Gastroesophageal sphincter (tissue), 4 donors: ENCODE data around the gene FMNL3. TPM values are rescaled to one million over a fixed set of nuclear protein-coding genes. Genes with fewer than 3 reads are reported as not detected.

Experiments
- ATAC-seq: fragments of 150-250 bp; one replicate; pipeline ENCODE4 v1.9.1; 2016; ENCODE audit warnings: mild to moderate bottlenecking, moderate library complexity
- H3K27ac ChIP-seq, 4 donors: fragments of 200-600 bp; sonication (generic) in 3 of 4; 1 replicate in 3 of 4; 2 replicates in 1 of 4; pipeline ENCODE4 v1.5.1; 2016 to 2019
- H3K27me3 ChIP-seq: fragments of 200-600 bp; sonication (generic); one replicate; pipeline ENCODE4 v1.5.1; 2019
- H3K36me3 ChIP-seq, 2 donors: fragments of 200-600 bp; sonication (generic); one replicate each; pipeline ENCODE4 v1.5.1; 2019; ENCODE audit warnings: control low read depth in 1 of 2
- H3K4me1 ChIP-seq, 3 donors: fragments of 200-600 bp; sonication (generic); 1 replicate in 2 of 3; 2 replicates in 1 of 3; pipeline ENCODE4 v1.5.1; 2016 to 2019; ENCODE audit warnings: control low read depth in 2 of 3
- H3K4me3 ChIP-seq, 2 donors: fragments of 200-600 bp; sonication (generic); one replicate each; pipeline ENCODE4 v1.5.1; 2019; ENCODE audit warnings: mild to moderate bottlenecking in 1 of 2, moderate library complexity in 1 of 2
- H3K9me3 ChIP-seq, 3 donors: fragments of 200-600 bp; sonication (generic); one replicate each; pipeline ENCODE4 v1.5.1; 2017 to 2019; ENCODE audit warnings: control low read depth in 2 of 3
- EP300 ChIP-seq: sonication (generic); formaldehyde crosslinking; IDR thresholded peaks from one replicate; pipeline ENCODE4 v1.6.1; 2017; ENCODE audit warnings: antibody characterized with exemption, mild to moderate bottlenecking
- POLR2A ChIP-seq, 2 donors: fragments of 450-650 bp; IDR thresholded peaks; one replicate each; pipeline ENCODE4 v1.6.1; 2017; ENCODE audit warnings: antibody characterized with exemption in 2 of 2, mild to moderate bottlenecking in 2 of 2, moderate library complexity in 1 of 2
- POLR2AphosphoS5 ChIP-seq: sonication (generic); formaldehyde crosslinking; IDR thresholded peaks from one replicate; pipeline ENCODE4 v1.6.1; 2017; ENCODE audit warnings: antibody characterized with exemption
- WGBS, 2 donors: methylation state at CpG; one replicate each; pipeline ENCODE4 v1.1.5; 2018; ENCODE audit warnings: low coverage in 1 of 2; 5-methylcytosine and 5-hydroxymethylcytosine counted together
- total RNA-seq, 4 donors: library from RNA; depleted of rRNA; stranded (reverse); fragments of >200 nt; gene quantifications; one replicate each; pipeline ENCODE4 v1.1.0, GENCODE V29; 2016
- TF ChIP-seq, protein P1 (sequence below), 4 experiments: fragments of 200-600 bp in 2 of 4; fragments of 450-650 bp in 2 of 4; sonication (generic) in 1 of 4; IDR thresholded peaks; one replicate each; pipeline ENCODE4 v1.5.1; 2017 to 2019; ENCODE audit warnings: antibody characterized with exemption in 4 of 4, mild to moderate bottlenecking in 2 of 4, moderate library complexity in 2 of 4

Gene FMNL3
- total RNA-seq, 4 donors from 2014 or later = 10.4 to 15.4 (median 12.6) TPM

DNA sequence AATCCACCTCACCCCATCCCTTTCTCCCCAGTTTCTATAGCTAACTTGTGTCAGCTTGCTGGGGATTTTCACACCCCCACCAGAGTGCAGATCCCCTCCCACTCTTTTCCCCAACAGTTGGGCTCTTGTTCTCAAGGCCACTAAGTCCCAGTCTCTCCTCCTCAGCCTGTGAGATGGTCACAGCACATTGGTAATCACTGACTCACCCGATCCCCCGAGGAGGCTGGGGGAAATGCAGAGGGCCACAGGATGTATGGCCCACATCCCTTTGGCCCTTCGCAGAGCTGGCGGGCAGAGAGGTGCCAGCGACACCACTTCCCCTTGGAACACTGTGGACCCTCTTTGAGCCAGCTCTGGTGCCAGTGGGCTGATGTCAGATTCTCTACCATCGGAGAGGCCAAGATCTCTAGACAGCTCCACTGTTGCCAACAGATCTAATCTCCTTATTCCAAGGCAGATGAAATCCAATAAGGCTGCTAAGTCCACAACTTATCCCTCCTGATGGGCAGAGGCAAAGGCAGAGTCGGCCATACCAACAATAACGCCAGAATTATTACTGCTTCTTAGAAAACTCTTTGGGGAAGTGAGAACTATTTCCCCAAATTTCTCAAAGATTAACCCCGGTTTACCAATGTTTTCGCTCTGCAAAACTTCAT, 1.6 kb downstream of the FMNL3 start:
- H3K27me3 ChIP-seq = no peaks in the 10 kb centered on the region
- H3K9me3 ChIP-seq = no peaks in the 10 kb centered on the region
- H3K36me3 ChIP-seq = no peaks in the 10 kb centered on the region
- peaks cover 0 to 48% (median 4%) of the 10 kb centered on the region in 3 donors for H3K4me1 ChIP-seq
- ATAC-seq = no peak
- H3K27ac ChIP-seq = peak overlapping the region in 3 of 4 donors; percentile 85 to 93 (median 89)
- WGBS, 2 donors = 36 to 47% methylated on average over 5 of the region's 10 CpGs
- peak overlapping the region; percentile 50 to 88 for H3K4me3 ChIP-seq
- TF ChIP-seq, protein P1, sequence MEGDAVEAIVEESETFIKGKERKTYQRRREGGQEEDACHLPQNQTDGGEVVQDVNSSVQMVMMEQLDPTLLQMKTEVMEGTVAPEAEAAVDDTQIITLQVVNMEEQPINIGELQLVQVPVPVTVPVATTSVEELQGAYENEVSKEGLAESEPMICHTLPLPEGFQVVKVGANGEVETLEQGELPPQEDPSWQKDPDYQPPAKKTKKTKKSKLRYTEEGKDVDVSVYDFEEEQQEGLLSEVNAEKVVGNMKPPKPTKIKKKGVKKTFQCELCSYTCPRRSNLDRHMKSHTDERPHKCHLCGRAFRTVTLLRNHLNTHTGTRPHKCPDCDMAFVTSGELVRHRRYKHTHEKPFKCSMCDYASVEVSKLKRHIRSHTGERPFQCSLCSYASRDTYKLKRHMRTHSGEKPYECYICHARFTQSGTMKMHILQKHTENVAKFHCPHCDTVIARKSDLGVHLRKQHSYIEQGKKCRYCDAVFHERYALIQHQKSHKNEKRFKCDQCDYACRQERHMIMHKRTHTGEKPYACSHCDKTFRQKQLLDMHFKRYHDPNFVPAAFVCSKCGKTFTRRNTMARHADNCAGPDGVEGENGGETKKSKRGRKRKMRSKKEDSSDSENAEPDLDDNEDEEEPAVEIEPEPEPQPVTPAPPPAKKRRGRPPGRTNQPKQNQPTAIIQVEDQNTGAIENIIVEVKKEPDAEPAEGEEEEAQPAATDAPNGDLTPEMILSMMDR (IDR thresholded peaks at IDR 0.05) = no peak
- TF ChIP-seq EP300 (no peak), POLR2A (IDR thresholded peaks at IDR 0.05) (no peak), POLR2AphosphoS5 (peak; percentile 22)

DNA sequence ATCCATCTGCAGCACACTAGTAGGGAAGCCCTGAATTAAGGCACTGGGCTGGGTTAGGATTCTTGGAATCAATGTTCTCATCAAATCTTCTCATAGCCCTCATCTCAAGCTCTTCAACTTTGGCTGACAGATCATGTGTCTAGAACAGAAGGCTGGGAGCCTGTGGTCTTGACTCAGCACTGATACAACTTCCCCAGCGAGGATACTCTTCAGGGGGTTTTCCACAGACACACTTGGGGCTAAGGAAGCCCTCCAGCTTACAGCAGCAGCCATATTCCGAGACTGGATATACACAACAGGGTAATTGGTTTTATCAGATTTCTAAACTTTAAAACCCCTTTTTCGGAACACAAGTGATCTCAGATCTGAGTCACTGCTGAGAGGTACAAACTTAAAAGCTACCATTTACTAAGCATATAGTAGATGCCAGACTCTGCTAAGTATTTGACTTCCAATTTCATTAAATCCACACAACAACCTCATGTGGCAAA, 3.5 kb downstream of the FMNL3 start:
- H3K27ac ChIP-seq = no peak overlapping the region
- no peaks in the 10 kb centered on the region for H3K9me3 ChIP-seq
- H3K27me3 ChIP-seq = no peaks in the 10 kb centered on the region
- no peaks in the 10 kb centered on the region for H3K36me3 ChIP-seq
- TF ChIP-seq, protein P1 (IDR thresholded peaks at IDR 0.05) = no peak
- TF ChIP-seq POLR2A (IDR thresholded peaks at IDR 0.05) (no peak), POLR2AphosphoS5 (no peak), EP300 (no peak)
- peaks cover 0 to 60% (median 4%) of the 10 kb centered on the region in 3 donors for H3K4me1 ChIP-seq
- H3K4me3 ChIP-seq = no peak overlapping the region
- 87% methylated on average over 3 of the region's 3 CpGs; no CpG with 5 or more reads in 1 of the 2 donors for WGBS, 2 donors
- ATAC-seq = no peak

- no peak overlapping the region for H3K4me3 ChIP-seq
- H3K4me1 ChIP-seq = peaks cover 0 to 64% (median 4%) of the 10 kb centered on the region in 3 donors
- ATAC-seq = no peak
- peak overlapping the region in 1 of 4 donors; percentile 6 for H3K27ac ChIP-seq
- H3K27me3 ChIP-seq = no peaks in the 10 kb centered on the region
- TF ChIP-seq EP300 = no peak
- no peak for TF ChIP-seq POLR2A (IDR thresholded peaks at IDR 0.05)
- TF ChIP-seq, protein P1 (IDR thresholded peaks at IDR 0.05) = no peak
- no peaks in the 10 kb centered on the region for H3K9me3 ChIP-seq
- no peaks in the 10 kb centered on the region for H3K36me3 ChIP-seq
Measured at GRCh38 chr12:49702676-49703215, 4.5 kb downstream of the FMNL3 start.

DNA sequence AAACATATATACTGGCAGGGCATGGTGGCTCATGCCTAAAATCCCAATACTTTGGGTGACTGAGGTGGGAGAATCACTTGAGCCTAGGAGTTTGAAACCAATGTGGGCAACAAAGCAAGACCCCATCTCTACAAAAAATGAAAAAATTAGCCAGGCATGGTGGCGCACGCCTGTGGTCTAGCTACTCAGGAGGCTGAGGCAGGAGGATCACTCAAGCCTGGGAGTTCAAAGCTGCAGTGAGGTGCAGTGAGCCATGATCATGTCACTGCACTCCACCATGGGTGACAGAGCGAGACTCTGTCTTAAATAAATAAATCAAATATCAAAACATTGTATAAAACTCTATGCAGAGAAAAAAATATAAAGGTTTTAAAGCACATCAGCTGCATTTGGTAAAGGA, 5.2 kb downstream of the FMNL3 start:
- Histone ChIP-seq H3K9me3 (no peaks in the 10 kb centered on the region), H3K27me3 (no peaks in the 10 kb centered on the region), H3K4me3 (no peak overlapping the region), H3K36me3 (no peaks in the 10 kb centered on the region), H3K4me1 (peaks cover 0 to 59% (median 4%) of the 10 kb centered on the region in 3 donors), H3K27ac (no peak overlapping the region)
- TF ChIP-seq, protein P1 (IDR thresholded peaks at IDR 0.05) = no peak
- TF ChIP-seq POLR2A (IDR thresholded peaks at IDR 0.05) (no peak), EP300 (no peak), POLR2AphosphoS5 (no peak)
- ATAC-seq = no peak
- WGBS, 2 donors = 90 to 94% methylated on average over 3 of the region's 3 CpGs
